Measurements from ENCODE around the gene SEMA4G. TPM values are rescaled to one million over a fixed set of nuclear protein-coding genes. Genes with fewer than 3 reads are reported as not detected.

Gene SEMA4G
- polyA plus RNA-seq, 2 of the 4 experiments (the other 2 are of a cell fraction) = 13.5 to 17.4 TPM

- Histone ChIP-seq H3K27ac (no peak overlapping the region), H3K4me2 (no peak overlapping the region), H3K9me3 (no peaks in the 10 kb centered on the region), H3K4me3 (no peak overlapping the region), H3K4me1 (peaks cover 17% of the 10 kb centered on the region)
- POLR2A ChIA-PET = no interaction called here
- no peak for DNase-seq (ENCODE audit: low read depth in 1 of 2, low spot score in 1 of 2)
- no peak for ATAC-seq
- no peak for TF ChIP-seq HOXB13 (CRISPR knock-in tag; IDR thresholded peaks at IDR 0.05; ENCODE audit: low read depth)
- no peak for TF ChIP-seq ZNF302 (CRISPR knock-in tag; IDR thresholded peaks at IDR 0.05)
- TF ChIP-seq CHD4 (IDR thresholded peaks at IDR 0.05; ENCODE audit: borderline replicate concordance) = no peak
- no peak for TF ChIP-seq BHLHE40 (IDR thresholded peaks at IDR 0.05; ENCODE audit: low read depth, low read length)
- no peak for FAIRE-seq
- CTCF ChIA-PET = interaction anchor here (1.3 to 25.8 kb wide), 6 partner anchors 11 to 137 kb away, joined by 3 to 608 read pairs (median 6); partner anchors contain the start of genes LZTS2, MRPL43 and TWNK
- 97% methylated on average over 19 of the region's 23 CpGs for WGBS (ENCODE audit: missing lambda C conversion rate)
These were observed 36.1 kb downstream of the SEMA4G start for GRCh38 chr10:101005361-101005760.

GRCh38 chr10:101005869-101006567 is 36.7 kb downstream of the SEMA4G start:
- no peak overlapping the region for H3K4me2 ChIP-seq
- H3K4me1 ChIP-seq = peaks cover 10% of the 10 kb centered on the region; the same call in 2 of the 3 replicates
- WGBS (ENCODE audit: missing lambda C conversion rate) = 80% methylated on average over 3 of the region's 4 CpGs
- POLR2A ChIA-PET = interaction anchor here (1.2 kb wide), 1 partner anchor 12 kb away, joined by 3 read pairs; no protein-coding TSS in a partner anchor
- no peak for DNase-seq (ENCODE audit: low read depth in 1 of 2, low spot score in 1 of 2)
- CTCF ChIA-PET = interaction anchor here (1.3 to 25.8 kb wide), 4 partner anchors 11 to 136 kb away, joined by 3 to 608 read pairs (median 156); partner anchors contain the start of genes LZTS2, MRPL43 and TWNK
- FAIRE-seq = no peak
- TF ChIP-seq HMGXB4 (CRISPR knock-in tag; IDR thresholded peaks at IDR 0.05; ENCODE audit: borderline replicate concordance) (no peak), ESRRA (IDR thresholded peaks at IDR 0.05; ENCODE audit: borderline replicate concordance, low read length) (0 out of 2 replicates have a peak, but pooled peaks have one; percentile 42), PHF8 (IDR thresholded peaks at IDR 0.05; ENCODE audit: borderline replicate concordance, low read depth) (no peak)
- TF ChIP-seq, protein P1, sequence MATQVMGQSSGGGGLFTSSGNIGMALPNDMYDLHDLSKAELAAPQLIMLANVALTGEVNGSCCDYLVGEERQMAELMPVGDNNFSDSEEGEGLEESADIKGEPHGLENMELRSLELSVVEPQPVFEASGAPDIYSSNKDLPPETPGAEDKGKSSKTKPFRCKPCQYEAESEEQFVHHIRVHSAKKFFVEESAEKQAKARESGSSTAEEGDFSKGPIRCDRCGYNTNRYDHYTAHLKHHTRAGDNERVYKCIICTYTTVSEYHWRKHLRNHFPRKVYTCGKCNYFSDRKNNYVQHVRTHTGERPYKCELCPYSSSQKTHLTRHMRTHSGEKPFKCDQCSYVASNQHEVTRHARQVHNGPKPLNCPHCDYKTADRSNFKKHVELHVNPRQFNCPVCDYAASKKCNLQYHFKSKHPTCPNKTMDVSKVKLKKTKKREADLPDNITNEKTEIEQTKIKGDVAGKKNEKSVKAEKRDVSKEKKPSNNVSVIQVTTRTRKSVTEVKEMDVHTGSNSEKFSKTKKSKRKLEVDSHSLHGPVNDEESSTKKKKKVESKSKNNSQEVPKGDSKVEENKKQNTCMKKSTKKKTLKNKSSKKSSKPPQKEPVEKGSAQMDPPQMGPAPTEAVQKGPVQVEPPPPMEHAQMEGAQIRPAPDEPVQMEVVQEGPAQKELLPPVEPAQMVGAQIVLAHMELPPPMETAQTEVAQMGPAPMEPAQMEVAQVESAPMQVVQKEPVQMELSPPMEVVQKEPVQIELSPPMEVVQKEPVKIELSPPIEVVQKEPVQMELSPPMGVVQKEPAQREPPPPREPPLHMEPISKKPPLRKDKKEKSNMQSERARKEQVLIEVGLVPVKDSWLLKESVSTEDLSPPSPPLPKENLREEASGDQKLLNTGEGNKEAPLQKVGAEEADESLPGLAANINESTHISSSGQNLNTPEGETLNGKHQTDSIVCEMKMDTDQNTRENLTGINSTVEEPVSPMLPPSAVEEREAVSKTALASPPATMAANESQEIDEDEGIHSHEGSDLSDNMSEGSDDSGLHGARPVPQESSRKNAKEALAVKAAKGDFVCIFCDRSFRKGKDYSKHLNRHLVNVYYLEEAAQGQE (IDR thresholded peaks at IDR 0.05) = peak; percentile 37; the same call in 1 of the 2 replicates
- H3K27ac ChIP-seq = no peak overlapping the region
- no peak for ATAC-seq
- H3K4me3 ChIP-seq = no peak overlapping the region
- H3K9me3 ChIP-seq = no peaks in the 10 kb centered on the region

GRCh38 chr10:101006593-101007098 is 37.3 kb downstream of the SEMA4G start:
- H3K4me2 ChIP-seq = no peak overlapping the region
- FAIRE-seq (no peak), DNase-seq (ENCODE audit: low read depth in 1 of 2, low spot score in 1 of 2) (no peak), ATAC-seq (no peak)
- H3K27ac ChIP-seq = no peak overlapping the region
- no peak overlapping the region for H3K4me3 ChIP-seq
- H3K9me3 ChIP-seq = no peaks in the 10 kb centered on the region
- peaks cover 5% of the 10 kb centered on the region; the same call in 1 of the 3 replicates for H3K4me1 ChIP-seq
- TF ChIP-seq PBX3 (IDR thresholded peaks at IDR 0.05) (no peak), PHF8 (IDR thresholded peaks at IDR 0.05; ENCODE audit: borderline replicate concordance, low read depth) (no peak), GATA3 (IDR thresholded peaks at IDR 0.05; ENCODE audit: borderline replicate concordance) (no peak), HOXA7 (CRISPR knock-in tag; IDR thresholded peaks at IDR 0.05) (no peak), MYC (IDR thresholded peaks at IDR 0.05; ENCODE audit: borderline replicate concordance, low read length) (no peak), JUNB (IDR thresholded peaks at IDR 0.05) (no peak), FOSB (CRISPR knock-in tag; IDR thresholded peaks at IDR 0.05) (no peak), KDM1A (IDR thresholded peaks at IDR 0.05; ENCODE audit: low read depth) (no peak), FOSL2 (IDR thresholded peaks at IDR 0.05) (no peak), FOSL2 (CRISPR knock-in tag; IDR thresholded peaks at IDR 0.05) (no peak), CTCF (IDR thresholded peaks at IDR 0.05) (no peak), HOXB13 (CRISPR knock-in tag; IDR thresholded peaks at IDR 0.05; ENCODE audit: low read depth) (no peak)
- TF ChIP-seq, protein P2, sequence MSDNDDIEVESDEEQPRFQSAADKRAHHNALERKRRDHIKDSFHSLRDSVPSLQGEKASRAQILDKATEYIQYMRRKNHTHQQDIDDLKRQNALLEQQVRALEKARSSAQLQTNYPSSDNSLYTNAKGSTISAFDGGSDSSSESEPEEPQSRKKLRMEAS (IDR thresholded peaks at IDR 0.05) = no peak
- TF ChIP-seq, protein P3, sequence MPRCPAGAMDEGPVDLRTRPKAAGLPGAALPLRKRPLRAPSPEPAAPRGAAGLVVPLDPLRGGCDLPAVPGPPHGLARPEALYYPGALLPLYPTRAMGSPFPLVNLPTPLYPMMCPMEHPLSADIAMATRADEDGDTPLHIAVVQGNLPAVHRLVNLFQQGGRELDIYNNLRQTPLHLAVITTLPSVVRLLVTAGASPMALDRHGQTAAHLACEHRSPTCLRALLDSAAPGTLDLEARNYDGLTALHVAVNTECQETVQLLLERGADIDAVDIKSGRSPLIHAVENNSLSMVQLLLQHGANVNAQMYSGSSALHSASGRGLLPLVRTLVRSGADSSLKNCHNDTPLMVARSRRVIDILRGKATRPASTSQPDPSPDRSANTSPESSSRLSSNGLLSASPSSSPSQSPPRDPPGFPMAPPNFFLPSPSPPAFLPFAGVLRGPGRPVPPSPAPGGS (IDR thresholded peaks at IDR 0.05) = no peak
- POLR2A ChIA-PET = interaction anchor here (1.2 kb wide), 1 partner anchor 12 kb away, joined by 3 read pairs; no protein-coding TSS in a partner anchor
- 96% methylated on average over 19 of the region's 33 CpGs for WGBS (ENCODE audit: missing lambda C conversion rate)
- CTCF ChIA-PET = interaction anchor here (0.8 to 25.8 kb wide), 6 partner anchors 10 to 135 kb away, joined by 3 to 608 read pairs (median 4); partner anchors contain the start of genes LZTS2, MRPL43 and TWNK

Measured in A549 (cell line).